HG02973 (cell line): ENCODE data around the gene OR13G1.
"Not testable (repeated sequence)": the region's sequence is repeated elsewhere in the genome, so short reads cannot be mapped to it uniquely, and the experiment has no call there.

Experiments
- ATAC-seq: cut with Tn5 transposase; IDR thresholded peaks from one replicate; pipeline ENCODE4 v1.9.1; 2021; ENCODE audit warnings: moderate library complexity; ENCODE audit not compliant: unreplicated experiment

The OR13G1 gene, protein sequence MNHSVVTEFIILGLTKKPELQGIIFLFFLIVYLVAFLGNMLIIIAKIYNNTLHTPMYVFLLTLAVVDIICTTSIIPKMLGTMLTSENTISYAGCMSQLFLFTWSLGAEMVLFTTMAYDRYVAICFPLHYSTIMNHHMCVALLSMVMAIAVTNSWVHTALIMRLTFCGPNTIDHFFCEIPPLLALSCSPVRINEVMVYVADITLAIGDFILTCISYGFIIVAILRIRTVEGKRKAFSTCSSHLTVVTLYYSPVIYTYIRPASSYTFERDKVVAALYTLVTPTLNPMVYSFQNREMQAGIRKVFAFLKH

DNA sequence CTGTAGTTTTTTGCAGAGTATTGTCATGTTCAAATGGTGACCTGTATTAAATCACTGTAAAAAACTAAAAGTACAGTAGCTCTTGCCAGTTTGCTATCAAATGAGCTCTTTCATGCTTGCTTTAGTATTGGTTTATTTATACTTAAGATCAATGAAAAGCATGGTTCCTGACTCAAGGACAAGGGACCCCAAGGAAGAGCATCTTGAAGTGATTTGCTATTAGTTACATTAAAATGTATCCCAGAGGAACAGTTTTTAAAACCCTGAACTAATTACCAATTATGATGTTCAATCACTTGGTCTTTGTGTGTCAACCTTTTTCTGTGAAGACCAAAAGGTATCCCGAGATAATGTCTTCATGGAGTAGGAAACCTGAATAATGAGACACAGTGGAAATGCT lies at the start of gene OR13G1:
Gene OR13G1 (minus strand): TSS at position 101 of the 400 bp plus-strand sequence. CDS start 6,698 bp downstream, outside the sequence.
- ATAC-seq = no peak

DNA sequence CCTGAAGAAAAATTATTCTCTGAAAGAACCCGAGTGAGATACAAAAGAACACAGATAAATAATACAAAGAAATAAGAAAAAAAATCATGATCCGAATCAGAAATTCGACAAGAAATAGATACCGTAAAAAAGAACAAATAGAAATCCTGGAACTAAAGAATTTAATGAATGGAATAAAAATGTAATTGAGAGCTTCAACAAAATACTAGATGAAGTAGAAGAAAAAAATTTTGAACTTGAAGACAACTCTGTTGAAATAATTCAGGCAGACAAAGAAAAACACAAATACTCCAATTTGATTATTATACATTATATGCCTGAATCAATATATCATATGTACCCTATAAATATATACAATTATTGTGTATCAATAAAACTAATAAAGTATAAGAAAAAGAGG lies 41.7 kb upstream of the OR13G1 start:
- no peak for ATAC-seq

DNA sequence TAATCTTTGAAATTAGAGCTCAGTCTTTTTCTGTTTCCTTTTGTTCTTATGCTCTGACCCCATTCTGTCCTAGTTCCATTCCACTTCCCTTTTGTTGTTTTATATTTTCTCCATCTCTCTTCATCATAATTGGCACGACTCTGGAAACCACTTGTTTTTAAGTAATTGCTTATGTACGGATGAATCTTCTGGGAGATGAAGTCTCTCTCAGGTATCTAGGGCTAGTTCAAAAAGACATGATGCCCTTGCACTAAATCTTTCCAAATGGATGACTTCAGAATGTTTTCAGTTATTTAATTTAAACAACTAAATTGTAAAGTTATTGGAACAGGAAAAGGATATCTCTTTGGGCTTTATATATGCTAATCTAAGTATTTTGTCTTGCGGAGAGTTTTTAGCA lies 37.0 kb upstream of the OR13G1 start, which contains the start of gene OR6F1:
Gene OR6F1 (minus strand): TSS at position 101 of the 400 bp plus-strand sequence. CDS start 3,891 bp downstream, outside the sequence.
- no peak for ATAC-seq

DNA sequence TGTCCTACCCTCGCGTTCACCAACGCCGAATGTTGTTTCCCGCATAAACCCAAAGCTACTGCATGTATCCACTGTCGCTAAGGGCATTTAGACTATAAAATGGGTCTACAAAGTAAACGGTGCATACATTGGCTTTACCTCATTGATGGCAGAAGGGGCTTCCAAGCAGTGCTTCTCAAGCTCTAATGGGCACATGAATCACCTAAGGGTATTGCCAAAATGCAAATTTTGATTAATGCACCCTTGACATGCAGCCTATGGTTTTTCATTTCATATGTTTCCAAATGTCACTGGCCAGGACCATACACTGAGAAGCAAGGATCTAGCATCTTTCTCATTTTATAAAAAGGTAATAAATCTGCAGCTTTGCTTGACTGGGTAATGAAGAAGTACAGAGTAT lies 34.2 kb upstream of the OR13G1 start:
- no peak for ATAC-seq

DNA sequence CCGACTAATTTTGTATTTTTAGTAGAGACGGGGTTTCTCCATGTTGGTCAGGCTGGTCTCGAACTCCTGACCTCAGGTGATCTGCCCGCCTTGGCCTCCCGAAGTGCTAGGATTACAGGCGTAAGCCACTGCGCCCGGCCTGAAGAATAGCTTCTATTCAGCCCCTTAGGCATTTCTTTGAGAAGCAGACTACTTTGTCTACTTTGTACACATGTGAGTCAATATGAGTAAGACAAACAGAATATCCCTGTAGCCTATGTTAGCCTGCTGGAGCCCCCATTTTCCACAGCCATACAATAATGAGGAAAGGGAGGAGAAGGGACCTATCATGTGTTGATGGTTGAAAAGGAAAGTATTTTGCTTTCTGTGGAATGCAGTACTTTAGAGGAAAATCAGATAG lies 31.1 kb upstream of the OR13G1 start:
- ATAC-seq = not testable (repeated sequence)

DNA sequence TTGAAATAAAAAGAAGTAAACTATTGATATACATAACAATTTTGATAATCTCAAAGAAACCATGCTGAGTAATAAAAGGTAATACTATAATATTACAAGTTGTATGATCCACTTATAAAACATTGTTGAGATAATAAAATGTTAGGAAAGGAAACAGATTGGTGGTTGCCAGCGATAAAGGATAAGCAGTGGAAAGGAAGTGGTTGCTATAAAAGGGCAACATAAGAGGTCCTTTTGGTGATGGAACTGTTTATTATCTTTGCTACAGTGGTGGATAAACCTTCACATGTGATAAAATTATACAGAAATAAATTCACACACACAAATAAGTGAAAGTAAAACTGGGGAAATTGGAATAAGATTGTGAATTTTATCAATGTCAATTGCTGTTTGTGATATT lies 21.8 kb upstream of the OR13G1 start:
- ATAC-seq = no peak

DNA sequence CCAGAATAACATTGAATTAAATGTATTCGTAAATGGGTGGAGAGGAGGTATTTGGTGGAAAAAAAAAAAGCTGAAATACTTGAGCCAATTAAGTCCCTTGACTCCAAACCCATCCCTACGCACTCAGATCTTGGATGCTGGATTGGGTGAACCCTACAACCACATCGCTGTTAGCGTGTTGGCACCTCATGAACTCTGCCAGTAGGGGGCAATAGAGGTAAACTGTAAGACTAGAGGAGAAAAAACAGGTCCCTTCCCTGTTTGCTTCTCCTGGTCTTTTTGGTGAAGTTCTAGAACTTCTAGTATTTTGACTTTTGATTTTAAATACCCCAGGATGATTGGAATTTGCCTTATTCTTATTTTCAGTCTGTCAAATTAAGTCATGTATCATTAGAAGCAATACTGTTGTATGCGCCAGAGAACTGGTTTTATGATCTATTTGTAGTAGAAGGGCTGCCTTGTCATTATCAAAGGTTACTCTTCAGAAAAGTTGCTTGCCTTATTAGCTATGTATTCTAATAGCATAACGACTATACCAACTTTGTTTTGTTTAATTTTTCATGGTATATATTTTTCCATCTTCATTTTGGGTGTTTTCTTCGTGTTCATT lies 1.9 kb upstream of the OR13G1 start:
- ATAC-seq = peak; percentile 94

DNA sequence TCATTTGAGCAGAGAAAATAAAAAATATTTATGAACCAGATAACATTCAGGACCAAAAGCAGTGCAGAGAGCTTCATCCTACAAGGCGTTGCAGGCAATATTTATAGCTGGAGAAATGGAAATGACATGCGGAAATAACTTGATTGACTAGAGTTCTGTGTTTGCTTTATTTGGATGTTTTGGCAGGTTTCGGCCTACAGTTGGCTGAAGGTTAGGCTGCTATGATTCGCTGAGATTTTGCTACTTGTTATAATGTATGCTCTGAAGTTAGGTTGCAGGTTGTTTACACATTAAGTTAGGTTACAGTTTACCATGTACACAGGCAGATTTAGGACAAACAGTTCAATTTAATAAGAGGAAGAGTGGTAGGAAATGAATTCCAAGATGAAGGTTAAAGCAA lies 632 bp upstream of the OR13G1 start:
- no peak for ATAC-seq

DNA sequence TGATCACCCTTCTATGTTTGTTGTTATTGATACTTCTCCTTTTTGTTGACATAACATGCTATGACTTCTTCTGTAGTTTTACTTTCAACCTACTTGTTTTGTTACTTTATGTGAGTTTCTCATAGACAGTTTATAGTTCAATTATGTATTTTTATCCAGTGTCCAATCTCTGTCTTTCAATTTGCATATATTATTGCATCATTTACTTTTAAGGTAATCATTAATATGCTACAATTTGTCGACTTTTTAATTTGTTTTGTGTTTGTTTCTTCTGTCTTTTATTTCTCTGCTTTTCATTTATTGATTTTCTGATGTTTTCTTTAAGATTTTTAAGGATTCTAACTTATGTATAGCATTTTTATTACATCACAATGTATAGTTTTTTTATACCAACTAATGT lies 10.3 kb downstream of the OR13G1 start:
- ATAC-seq = no peak

DNA sequence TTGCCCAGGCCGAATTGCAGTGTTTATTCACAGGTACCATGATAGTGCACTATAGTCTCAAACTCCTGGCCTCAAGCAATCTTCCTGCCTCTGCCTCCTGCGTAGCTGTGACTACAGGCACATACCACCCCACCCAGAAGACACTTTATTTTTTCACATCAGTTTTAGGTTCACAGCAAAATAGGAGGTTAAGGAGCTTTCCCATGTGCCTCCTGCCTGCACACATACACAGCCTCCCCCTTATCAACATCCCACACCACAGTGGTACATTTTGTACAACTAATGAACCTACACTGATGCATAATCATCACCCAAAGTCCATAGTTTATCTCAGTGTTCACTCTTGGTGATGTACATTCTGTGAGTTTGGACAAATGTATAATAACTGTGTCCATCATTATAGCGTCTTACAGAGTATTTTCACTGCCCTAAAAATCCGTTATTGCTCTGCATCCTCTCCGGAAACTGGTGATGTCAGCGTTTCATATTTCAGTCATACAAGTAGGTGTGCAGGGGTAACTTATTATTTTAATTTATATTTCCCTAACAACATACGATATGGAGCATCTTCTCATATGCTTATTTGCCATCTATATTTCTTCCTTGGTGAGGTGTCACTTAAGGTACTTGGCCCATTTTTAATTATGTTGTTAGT lies 23.2 kb downstream of the OR13G1 start:
- no peak for ATAC-seq

DNA sequence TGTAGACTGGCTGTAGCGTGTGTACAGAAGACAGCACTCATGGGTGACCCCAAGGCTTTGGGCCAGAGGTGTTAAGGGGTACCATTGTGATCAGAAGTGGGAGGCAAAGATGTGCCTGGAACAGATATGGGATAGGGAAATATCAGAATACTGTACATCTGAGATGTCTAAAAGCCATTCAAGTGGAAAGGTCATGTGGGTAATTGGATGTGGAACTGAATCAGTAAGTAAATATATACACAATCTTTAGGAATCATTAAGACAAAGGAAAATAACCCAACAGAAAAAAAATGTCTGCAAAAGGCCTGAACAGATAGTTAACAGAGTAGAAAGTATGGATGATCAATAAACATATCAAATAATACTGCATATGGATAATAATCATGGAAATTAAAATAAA lies 26.5 kb downstream of the OR13G1 start:
- no peak for ATAC-seq

DNA sequence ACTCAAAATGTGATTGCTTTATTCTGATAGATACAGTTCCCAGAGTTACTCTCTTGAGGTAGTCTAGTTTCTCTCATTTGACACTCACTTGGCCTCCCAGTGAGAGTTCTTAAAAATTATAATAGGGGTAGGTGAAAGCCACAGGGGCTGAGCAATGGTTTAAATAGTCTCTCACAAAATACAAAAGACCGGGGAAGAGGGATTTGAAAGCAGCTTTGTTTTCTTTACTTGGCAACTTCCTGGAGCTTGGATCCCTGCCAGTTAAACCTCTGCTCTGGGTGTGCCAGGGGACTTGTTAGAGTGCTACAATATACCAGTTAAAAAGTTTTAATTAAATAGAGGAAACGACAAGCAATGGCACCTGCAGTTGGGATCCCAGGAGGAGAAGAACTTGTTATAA lies 31.7 kb downstream of the OR13G1 start:
- ATAC-seq = no peak

DNA sequence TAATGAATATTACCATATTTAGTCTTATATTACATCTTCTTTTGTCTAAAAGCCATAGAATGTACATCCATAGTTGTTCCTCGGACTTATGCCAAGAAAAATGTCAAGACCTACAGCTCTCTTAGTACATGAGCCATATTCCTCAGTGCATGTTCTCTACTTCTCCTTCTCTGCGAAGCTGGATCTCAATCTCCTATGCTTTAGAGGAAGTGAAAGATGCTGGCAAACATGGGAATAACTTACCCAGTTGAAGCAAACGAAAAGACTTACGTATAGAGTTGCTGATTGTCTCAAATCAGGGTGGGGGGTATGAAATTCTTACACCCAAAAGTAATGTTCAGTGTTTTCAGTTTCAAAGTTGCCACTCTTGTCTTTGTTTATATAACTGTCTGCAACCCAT lies 32.7 kb downstream of the OR13G1 start:
- no peak for ATAC-seq

DNA sequence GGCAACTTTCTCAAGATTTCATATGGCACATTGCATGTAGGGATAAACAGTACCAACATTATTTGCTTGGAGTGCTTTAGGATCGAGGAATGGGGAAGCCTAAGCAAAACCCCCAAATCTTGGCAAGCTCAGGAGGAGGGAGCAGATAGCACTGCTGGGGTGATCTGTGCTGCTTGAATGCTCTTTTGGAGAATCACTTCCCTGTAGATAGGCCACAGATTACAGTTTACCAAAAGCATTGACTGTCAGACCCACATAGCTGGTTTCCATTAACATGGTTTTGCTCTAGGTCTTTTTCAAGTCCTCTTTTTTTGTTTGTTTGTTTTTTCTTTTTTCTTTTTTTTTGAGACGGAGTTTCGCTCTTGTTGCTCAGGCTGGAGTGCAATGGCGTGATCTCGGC lies 36.8 kb downstream of the OR13G1 start:
- no peak for ATAC-seq

DNA sequence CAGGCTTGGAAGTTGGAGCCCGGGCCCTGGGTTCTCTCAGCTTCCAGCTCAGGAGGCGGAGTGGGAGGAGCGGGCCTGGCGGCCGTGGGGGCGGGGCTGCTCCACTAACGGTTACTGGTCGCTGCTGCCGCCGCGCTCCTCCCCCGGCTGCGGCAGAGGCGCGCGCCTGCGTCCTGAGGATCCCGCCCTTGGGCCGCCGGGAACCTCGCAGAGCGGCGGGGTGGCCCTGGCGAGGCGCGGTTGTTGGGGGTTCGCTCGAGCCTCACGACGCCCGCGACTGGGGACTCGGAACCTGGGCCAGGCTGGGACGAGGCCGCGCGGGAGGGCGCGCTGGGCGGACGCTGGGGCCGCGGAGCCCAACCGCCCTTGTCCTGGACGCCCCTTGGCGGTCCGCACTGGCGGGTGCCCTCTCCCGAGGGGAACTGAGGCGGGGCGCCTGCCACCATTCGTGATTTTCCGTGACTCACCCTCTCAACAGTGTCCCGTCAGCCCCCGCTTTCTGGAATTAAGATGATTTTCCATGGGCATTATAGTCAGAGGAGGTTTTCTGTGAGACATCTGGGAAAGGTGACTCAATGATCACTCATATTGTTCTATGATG lies 40.1 kb downstream of the OR13G1 start:
- no peak for ATAC-seq

DNA sequence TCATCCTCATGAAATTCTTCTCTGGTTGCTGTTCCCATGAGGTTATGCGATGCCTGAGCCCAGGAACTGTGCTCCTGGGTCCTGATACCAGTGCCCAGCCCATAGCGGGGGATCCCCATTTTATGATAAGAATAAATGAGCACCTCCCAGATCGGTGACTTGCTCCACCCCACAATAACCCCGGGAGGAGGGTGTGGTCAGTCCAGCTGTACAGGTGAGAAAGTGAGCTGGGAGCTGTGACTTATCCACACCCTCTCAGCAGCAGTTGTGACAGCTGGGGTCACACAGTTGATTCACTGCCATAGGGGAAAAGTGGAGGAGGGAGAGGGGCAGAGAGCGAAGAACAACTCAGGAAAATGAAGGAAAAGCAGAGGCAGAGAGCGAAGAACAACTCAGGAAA lies 40.8 kb downstream of the OR13G1 start:
- ATAC-seq = no peak

DNA sequence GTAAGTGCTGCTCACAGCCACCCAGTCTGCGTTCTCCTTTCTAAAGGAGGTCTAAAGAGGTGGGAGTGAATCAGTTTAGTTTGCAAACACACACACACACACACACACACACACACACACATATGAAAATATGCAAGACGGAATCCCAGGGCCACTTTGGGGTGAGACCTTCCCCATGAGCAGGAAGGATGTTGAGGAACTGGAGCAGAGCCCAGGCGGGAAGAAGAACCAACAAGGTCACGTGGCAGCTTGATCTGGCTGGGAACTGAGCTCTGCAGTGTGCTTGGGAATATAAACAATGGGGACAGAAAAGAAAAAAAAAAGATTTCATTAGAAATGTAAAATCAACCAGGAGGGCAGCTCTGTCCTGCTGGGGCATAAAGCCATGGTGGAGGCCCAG lies 41.5 kb downstream of the OR13G1 start:
- no peak for ATAC-seq

DNA sequence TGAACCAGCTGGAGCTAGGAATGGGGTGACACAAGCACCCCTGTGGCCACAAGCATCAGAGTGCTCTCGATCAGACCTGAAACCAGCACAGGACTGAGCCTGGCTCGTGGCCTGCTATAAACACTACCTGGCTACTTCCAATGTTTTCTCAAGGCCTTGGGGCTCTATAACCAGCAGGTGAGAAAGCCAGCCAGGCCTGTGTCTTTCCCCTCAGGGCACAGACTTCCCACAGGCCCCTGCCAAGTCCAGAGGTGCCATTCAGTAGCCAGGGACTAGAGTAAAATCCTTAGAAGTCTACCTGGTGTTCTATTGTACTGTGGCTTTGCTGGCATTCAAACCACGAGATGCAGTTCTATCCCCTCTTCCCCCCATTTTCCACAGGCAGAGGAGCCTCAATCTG lies 51.6 kb downstream of the OR13G1 start:
- ATAC-seq = no peak
